ENCODE results near the gene GMPR.

Gene GMPR

DNA sequence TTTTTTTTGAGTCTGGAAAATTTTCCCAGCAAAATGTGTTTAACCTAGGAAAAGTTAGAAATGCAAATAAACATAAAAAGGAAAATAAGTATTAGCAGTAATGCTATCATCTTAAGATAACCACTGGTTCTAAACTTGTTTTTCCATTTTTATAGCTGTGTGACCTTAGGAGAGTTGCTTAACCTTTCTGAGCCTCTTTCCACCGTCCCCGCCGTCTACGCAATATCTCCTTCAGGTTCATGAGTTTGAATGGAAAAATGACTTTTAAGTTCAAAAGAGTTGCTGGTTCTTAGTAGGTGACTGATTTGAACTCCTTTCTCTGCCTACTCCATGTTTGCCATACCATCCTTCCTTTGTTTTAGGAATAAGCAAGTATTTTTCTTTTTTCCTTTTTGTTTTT, 44.0 kb downstream of the GMPR start:
- Histone ChIP-seq H3K9ac (ENCODE audit: low read depth in 1 of 2, low read length in 2 of 2) (no peak overlapping the region), H3K27me3 (ENCODE audit: control insufficient read depth in 1 of 2, insufficient read depth in 2 of 2, low read length in 2 of 2) (no peaks in the 10 kb centered on the region), H3K36me3 (ENCODE audit: control insufficient read depth in 1 of 2, insufficient read depth in 2 of 2, low read length in 2 of 2) (no peaks in the 10 kb centered on the region), H3K27ac (ENCODE audit: low read depth, low read length) (no peak overlapping the region), H3K4me1 (ENCODE audit: control insufficient read depth in 1 of 2, insufficient read depth in 2 of 2, low read length in 2 of 2) (peaks cover 11 to 12% of the 10 kb centered on the region in 2 donors), H3K4me3 (ENCODE audit: low read depth in 1 of 2, low read length in 2 of 2) (no peak overlapping the region), H3K9me3 (ENCODE audit: control insufficient read depth in 1 of 2, low read length in 2 of 2) (no peaks in the 10 kb centered on the region)

DNA sequence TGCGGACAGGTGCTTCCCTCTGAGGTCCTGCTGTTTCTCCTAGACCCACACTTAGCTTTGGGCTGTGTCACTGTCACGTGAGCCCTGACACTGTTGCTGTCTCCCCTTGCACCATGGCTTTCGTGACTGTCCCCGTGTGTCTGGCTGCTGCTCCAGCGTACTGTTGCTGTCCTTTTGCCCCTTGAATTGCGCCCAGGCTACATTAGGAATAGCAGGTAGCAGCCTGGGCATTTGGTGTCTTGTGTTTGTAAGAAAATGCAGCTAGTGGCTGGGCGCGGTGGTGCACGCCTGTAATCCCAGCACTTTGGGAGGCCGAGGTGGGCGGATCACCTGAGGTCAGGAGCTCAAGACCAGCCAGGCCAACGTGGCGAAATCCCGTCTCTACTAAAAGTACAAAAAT, 46.1 kb downstream of the GMPR start:
- Histone ChIP-seq H3K9ac (ENCODE audit: low read depth in 1 of 2, low read length in 2 of 2) (no peak overlapping the region), H3K36me3 (ENCODE audit: control insufficient read depth in 1 of 2, insufficient read depth in 2 of 2, low read length in 2 of 2) (no peaks in the 10 kb centered on the region), H3K27me3 (ENCODE audit: control insufficient read depth in 1 of 2, insufficient read depth in 2 of 2, low read length in 2 of 2) (no peaks in the 10 kb centered on the region)

DNA sequence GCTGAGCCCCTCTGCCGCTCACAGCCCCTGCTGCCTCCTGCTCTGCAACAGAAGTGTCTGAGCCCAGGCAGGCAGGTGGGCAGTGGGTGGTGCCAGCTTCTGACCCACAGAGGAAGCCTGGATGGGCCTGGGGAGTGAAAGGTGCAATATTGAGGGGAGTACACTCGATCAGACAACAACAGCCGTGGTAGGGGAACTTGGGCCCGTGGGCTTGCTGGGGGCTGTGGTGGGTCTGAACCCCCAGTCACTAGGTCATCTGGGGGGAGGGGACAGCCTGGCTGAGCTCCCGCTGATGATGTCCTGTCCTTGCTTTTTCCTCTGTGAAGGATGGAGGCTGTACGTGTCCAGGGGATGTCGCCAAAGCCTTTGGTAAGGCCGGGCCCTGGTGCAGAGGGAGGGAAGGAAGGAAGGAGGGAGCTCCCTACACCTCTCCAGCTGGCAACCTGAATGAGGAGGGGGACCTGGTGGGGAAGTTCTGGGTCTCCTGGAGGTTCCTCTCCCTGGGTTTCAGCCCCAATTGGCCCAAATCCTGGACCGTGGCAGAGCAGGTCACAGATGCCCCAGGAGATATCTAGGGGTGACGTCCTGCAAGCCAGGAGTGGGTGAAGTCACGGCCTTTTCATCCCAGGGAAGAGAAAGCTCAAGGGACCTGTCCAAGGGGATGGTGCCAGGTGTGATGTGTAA, 47.2 kb downstream of the GMPR start:
- H3K4me1 ChIP-seq (ENCODE audit: control insufficient read depth in 1 of 2, insufficient read depth in 2 of 2, low read length in 2 of 2), result no peaks in the 10 kb centered on the region
- no peaks in the 10 kb centered on the region for H3K9me3 ChIP-seq (ENCODE audit: control insufficient read depth in 1 of 2, low read length in 2 of 2)
- no peaks in the 10 kb centered on the region for H3K36me3 ChIP-seq (ENCODE audit: control insufficient read depth in 1 of 2, insufficient read depth in 2 of 2, low read length in 2 of 2)
- no peaks in the 10 kb centered on the region for H3K27me3 ChIP-seq (ENCODE audit: control insufficient read depth in 1 of 2, insufficient read depth in 2 of 2, low read length in 2 of 2)
- no peak overlapping the region for H3K4me3 ChIP-seq (ENCODE audit: low read depth in 1 of 2, low read length in 2 of 2)
- H3K27ac ChIP-seq (ENCODE audit: low read depth, low read length), result no peak overlapping the region
- H3K9ac ChIP-seq (ENCODE audit: low read depth in 1 of 2, low read length in 2 of 2), result no peak overlapping the region

More for the DNA sequence above, 46.1 kb downstream of the GMPR start:
- H3K27ac ChIP-seq (ENCODE audit: low read depth, low read length), result no peak overlapping the region
- no peak overlapping the region for H3K4me3 ChIP-seq (ENCODE audit: low read depth in 1 of 2, low read length in 2 of 2)
- no peaks in the 10 kb centered on the region for H3K4me1 ChIP-seq (ENCODE audit: control insufficient read depth in 1 of 2, insufficient read depth in 2 of 2, low read length in 2 of 2)
- H3K9me3 ChIP-seq (ENCODE audit: control insufficient read depth in 1 of 2, low read length in 2 of 2), result no peaks in the 10 kb centered on the region

DNA sequence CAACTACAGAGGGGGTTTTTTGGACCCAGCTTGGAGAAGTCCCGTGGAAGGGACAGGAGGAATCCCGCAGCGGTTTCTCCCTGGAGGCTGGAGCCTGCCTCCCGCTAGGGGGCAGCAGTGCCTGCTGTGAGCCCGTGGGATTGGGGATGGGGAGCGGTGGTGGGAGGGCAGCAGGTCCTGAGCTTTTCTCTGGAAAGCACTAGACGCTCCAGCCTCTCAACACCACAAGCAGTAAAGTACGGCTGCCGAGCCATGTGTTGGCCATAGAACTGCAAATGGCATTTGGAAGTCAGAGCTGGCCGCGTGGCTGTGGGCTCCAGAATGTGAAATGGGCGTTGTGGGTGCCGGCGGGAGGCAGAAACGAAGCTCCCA, 47.8 kb downstream of the GMPR start:
- Histone ChIP-seq H3K9me3 (ENCODE audit: control insufficient read depth in 1 of 2, low read length in 2 of 2) (no peaks in the 10 kb centered on the region), H3K9ac (ENCODE audit: low read depth in 1 of 2, low read length in 2 of 2) (no peak overlapping the region), H3K4me3 (ENCODE audit: low read depth in 1 of 2, low read length in 2 of 2) (no peak overlapping the region), H3K4me1 (ENCODE audit: control insufficient read depth in 1 of 2, insufficient read depth in 2 of 2, low read length in 2 of 2) (no peaks in the 10 kb centered on the region), H3K36me3 (ENCODE audit: control insufficient read depth in 1 of 2, insufficient read depth in 2 of 2, low read length in 2 of 2) (no peaks in the 10 kb centered on the region), H3K27ac (ENCODE audit: low read depth, low read length) (no peak overlapping the region), H3K27me3 (ENCODE audit: control insufficient read depth in 1 of 2, insufficient read depth in 2 of 2, low read length in 2 of 2) (no peaks in the 10 kb centered on the region)

DNA sequence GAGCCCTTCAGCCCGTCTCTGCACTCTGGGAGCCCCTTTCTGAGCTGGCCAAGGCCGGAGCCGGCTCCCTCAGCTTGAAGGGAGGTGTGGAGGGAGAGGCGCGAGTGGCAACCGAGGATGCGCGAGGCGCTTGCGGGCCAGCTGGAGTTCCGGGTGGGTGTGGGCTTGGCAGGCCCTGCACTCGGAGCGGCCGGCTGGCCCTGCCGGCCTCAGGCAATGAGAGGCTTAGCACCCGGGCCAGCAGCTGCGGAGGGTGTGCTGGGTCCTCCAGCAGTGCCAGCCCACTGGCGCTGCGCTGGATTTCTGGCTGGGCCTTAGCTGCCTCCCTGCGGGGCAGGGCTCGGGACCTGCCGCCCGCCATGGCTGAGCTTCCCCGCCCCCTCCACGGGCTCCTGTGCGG, 49.8 kb downstream of the GMPR start:
- H3K4me1 ChIP-seq (ENCODE audit: control insufficient read depth in 1 of 2, insufficient read depth in 2 of 2, low read length in 2 of 2), result no peaks in the 10 kb centered on the region
- H3K9me3 ChIP-seq (ENCODE audit: control insufficient read depth in 1 of 2, low read length in 2 of 2), result no peaks in the 10 kb centered on the region
- H3K4me3 ChIP-seq (ENCODE audit: low read depth in 1 of 2, low read length in 2 of 2), result no peak overlapping the region
- H3K36me3 ChIP-seq (ENCODE audit: control insufficient read depth in 1 of 2, insufficient read depth in 2 of 2, low read length in 2 of 2), result no peaks in the 10 kb centered on the region
- no peak overlapping the region for H3K27ac ChIP-seq (ENCODE audit: low read depth, low read length)
- no peaks in the 10 kb centered on the region for H3K27me3 ChIP-seq (ENCODE audit: control insufficient read depth in 1 of 2, insufficient read depth in 2 of 2, low read length in 2 of 2)
- H3K9ac ChIP-seq (ENCODE audit: low read depth in 1 of 2, low read length in 2 of 2), result no peak overlapping the region

DNA sequence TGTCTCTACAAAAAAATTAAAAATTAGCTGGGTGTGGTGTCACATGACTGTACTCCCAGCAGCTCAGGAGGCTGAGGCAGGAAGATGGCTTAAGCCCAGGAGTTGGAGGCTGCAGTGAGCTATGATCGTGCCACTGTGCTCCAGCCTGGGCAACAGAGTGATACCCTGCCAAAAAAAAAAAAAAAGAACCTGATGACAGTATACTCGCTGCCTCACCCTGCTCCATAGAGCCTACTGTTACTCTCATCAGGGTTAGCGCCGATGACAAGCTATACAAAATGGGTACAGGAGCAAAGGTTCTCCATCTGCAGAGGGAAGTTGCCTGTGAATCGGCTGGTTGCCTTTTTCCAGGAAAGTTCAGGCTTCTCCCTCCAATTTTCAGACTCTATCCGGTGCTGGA, 53.4 kb downstream of the GMPR start:
- H3K27ac ChIP-seq (ENCODE audit: low read depth, low read length), result no peak overlapping the region

DNA sequence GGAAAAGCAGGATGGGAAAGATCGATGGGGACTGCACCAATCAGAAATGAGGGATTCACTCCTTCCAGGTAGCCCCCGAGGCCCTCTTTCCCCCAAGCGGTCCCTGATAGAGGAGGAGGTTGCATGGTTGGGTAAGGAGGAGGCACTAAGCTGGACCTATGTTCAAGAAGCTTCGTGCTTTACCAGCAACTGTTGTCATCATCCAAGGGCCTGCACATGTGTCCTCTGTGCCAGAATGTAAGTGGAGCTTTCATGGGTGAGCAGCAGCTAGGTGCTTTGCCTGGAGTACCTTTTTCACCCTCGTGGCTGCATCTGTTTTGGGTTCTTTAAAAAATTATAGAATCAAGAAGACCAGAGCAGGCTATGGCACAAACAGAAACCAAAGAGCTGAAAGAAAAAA, 54.0 kb downstream of the GMPR start:
- Histone ChIP-seq H3K27me3 (ENCODE audit: control insufficient read depth in 1 of 2, insufficient read depth in 2 of 2, low read length in 2 of 2) (no peaks in the 10 kb centered on the region), H3K36me3 (ENCODE audit: control insufficient read depth in 1 of 2, insufficient read depth in 2 of 2, low read length in 2 of 2) (no peaks in the 10 kb centered on the region), H3K27ac (ENCODE audit: low read depth, low read length) (no peak overlapping the region), H3K9ac (ENCODE audit: low read depth in 1 of 2, low read length in 2 of 2) (no peak overlapping the region), H3K9me3 (ENCODE audit: control insufficient read depth in 1 of 2, low read length in 2 of 2) (no peaks in the 10 kb centered on the region), H3K4me3 (ENCODE audit: low read depth in 1 of 2, low read length in 2 of 2) (no peak overlapping the region), H3K4me1 (ENCODE audit: control insufficient read depth in 1 of 2, insufficient read depth in 2 of 2, low read length in 2 of 2) (no peaks in the 10 kb centered on the region)

More for the DNA sequence above, 53.4 kb downstream of the GMPR start:
- H3K9ac ChIP-seq (ENCODE audit: low read depth in 1 of 2, low read length in 2 of 2), result no peak overlapping the region
- no peaks in the 10 kb centered on the region for H3K4me1 ChIP-seq (ENCODE audit: control insufficient read depth in 1 of 2, insufficient read depth in 2 of 2, low read length in 2 of 2)
- no peaks in the 10 kb centered on the region for H3K9me3 ChIP-seq (ENCODE audit: control insufficient read depth in 1 of 2, low read length in 2 of 2)
- H3K4me3 ChIP-seq (ENCODE audit: low read depth in 1 of 2, low read length in 2 of 2), result no peak overlapping the region
- H3K36me3 ChIP-seq (ENCODE audit: control insufficient read depth in 1 of 2, insufficient read depth in 2 of 2, low read length in 2 of 2), result no peaks in the 10 kb centered on the region
- no peaks in the 10 kb centered on the region for H3K27me3 ChIP-seq (ENCODE audit: control insufficient read depth in 1 of 2, insufficient read depth in 2 of 2, low read length in 2 of 2)

DNA sequence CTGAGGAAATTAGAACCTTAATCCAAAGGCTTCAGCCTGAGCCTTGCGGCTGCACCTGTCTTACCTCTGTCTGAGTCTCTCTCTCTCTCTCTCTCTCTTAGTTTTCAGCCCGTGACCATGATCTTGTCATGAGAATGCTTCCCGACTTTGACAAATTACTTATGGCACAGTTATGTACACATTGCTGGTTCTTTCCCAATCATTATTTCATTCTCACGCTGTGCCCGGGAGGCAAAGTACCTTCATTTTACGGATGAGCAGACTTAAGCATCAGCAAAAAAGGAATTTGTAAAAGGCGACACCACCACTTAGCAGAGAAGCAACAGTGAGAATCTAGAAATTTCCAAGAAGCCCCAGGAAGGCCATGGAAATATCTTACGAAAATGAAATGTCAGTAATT, 54.6 kb downstream of the GMPR start:
- no peak overlapping the region for H3K9ac ChIP-seq (ENCODE audit: low read depth in 1 of 2, low read length in 2 of 2)
- no peaks in the 10 kb centered on the region for H3K9me3 ChIP-seq (ENCODE audit: control insufficient read depth in 1 of 2, low read length in 2 of 2)
- H3K27ac ChIP-seq (ENCODE audit: low read depth, low read length), result no peak overlapping the region
- H3K4me1 ChIP-seq (ENCODE audit: control insufficient read depth in 1 of 2, insufficient read depth in 2 of 2, low read length in 2 of 2), result no peaks in the 10 kb centered on the region
- no peak overlapping the region for H3K4me3 ChIP-seq (ENCODE audit: low read depth in 1 of 2, low read length in 2 of 2)
- H3K27me3 ChIP-seq (ENCODE audit: control insufficient read depth in 1 of 2, insufficient read depth in 2 of 2, low read length in 2 of 2), result no peaks in the 10 kb centered on the region
- H3K36me3 ChIP-seq (ENCODE audit: control insufficient read depth in 1 of 2, insufficient read depth in 2 of 2, low read length in 2 of 2), result no peaks in the 10 kb centered on the region

DNA sequence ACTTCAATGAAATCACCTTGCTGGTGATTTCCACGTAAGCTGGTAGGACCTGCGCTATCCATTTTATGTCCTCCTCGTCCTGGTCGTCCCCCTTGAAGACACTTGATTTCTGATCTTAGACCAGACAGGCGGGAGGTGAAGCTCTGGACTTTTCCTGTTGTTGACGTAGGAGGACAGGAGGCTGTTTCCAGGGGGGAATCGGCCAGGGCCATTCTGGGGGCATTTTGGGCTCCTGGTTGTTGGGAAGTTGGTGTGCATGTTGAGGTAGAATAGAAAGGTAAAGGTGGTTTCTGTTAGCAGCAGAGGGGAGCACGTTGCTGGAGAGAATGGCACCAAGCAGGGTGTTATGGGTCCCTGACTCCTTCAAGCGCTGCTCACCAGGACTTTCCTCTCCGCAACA, 56.0 kb downstream of the GMPR start:
- H3K4me3 ChIP-seq (ENCODE audit: low read depth in 1 of 2, low read length in 2 of 2), result no peak overlapping the region
- no peak overlapping the region for H3K27ac ChIP-seq (ENCODE audit: low read depth, low read length)
- no peaks in the 10 kb centered on the region for H3K4me1 ChIP-seq (ENCODE audit: control insufficient read depth in 1 of 2, insufficient read depth in 2 of 2, low read length in 2 of 2)
- no peaks in the 10 kb centered on the region for H3K27me3 ChIP-seq (ENCODE audit: control insufficient read depth in 1 of 2, insufficient read depth in 2 of 2, low read length in 2 of 2)
- no peaks in the 10 kb centered on the region for H3K9me3 ChIP-seq (ENCODE audit: control insufficient read depth in 1 of 2, low read length in 2 of 2)
- no peak overlapping the region for H3K9ac ChIP-seq (ENCODE audit: low read depth in 1 of 2, low read length in 2 of 2)
- H3K36me3 ChIP-seq (ENCODE audit: control insufficient read depth in 1 of 2, insufficient read depth in 2 of 2, low read length in 2 of 2), result no peaks in the 10 kb centered on the region

DNA sequence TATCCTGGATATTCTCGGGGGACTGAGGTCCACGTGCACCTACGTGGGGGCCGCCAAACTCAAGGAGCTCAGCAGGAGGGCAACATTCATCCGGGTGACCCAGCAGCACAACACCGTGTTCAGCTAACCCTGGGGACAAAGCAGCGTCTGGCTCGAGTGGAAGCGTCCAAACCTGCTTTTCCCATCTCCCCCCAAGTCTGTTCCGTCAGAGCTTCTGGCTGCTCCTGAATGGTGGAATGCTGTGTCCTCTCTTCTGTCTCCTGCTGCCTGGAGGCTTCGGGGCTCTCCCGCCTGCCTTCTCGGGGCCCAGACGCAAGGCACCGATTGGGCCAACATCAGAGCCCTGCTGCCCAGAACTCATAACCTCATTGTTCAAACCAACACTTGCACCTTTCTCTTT, 56.7 kb downstream of the GMPR start:
- Histone ChIP-seq H3K9me3 (ENCODE audit: control insufficient read depth in 1 of 2, low read length in 2 of 2) (no peaks in the 10 kb centered on the region), H3K4me1 (ENCODE audit: control insufficient read depth in 1 of 2, insufficient read depth in 2 of 2, low read length in 2 of 2) (no peaks in the 10 kb centered on the region), H3K4me3 (ENCODE audit: low read depth in 1 of 2, low read length in 2 of 2) (no peak overlapping the region), H3K27ac (ENCODE audit: low read depth, low read length) (no peak overlapping the region), H3K27me3 (ENCODE audit: control insufficient read depth in 1 of 2, insufficient read depth in 2 of 2, low read length in 2 of 2) (no peaks in the 10 kb centered on the region), H3K9ac (ENCODE audit: low read depth in 1 of 2, low read length in 2 of 2) (no peak overlapping the region), H3K36me3 (ENCODE audit: control insufficient read depth in 1 of 2, insufficient read depth in 2 of 2, low read length in 2 of 2) (peaks cover 0 to 6% of the 10 kb centered on the region in 2 donors)

DNA sequence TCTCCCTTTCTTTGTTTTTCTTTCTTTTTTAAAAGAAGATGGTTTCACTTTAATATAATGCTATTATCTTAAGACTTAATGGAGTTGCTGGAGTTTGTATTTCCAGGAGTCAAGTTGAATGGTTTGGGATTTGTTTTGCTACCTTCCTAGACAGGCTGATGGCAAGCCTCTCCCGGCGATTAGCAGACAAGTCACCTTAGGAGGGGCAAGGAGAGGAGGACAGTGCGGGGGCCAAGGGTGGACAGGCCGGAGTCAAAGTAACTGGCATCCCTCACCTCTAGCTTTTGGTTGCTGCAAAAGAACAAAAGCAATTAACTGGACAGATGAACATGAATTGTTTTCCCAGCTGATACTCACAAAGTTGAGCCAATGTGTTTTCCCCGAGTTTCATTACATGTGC, 57.1 kb downstream of the GMPR start:
- Histone ChIP-seq H3K27me3 (ENCODE audit: control insufficient read depth in 1 of 2, insufficient read depth in 2 of 2, low read length in 2 of 2) (no peaks in the 10 kb centered on the region), H3K36me3 (ENCODE audit: control insufficient read depth in 1 of 2, insufficient read depth in 2 of 2, low read length in 2 of 2) (peaks cover 0 to 7% of the 10 kb centered on the region in 2 donors), H3K9me3 (ENCODE audit: control insufficient read depth in 1 of 2, low read length in 2 of 2) (no peaks in the 10 kb centered on the region), H3K4me3 (ENCODE audit: low read depth in 1 of 2, low read length in 2 of 2) (no peak overlapping the region), H3K4me1 (ENCODE audit: control insufficient read depth in 1 of 2, insufficient read depth in 2 of 2, low read length in 2 of 2) (no peaks in the 10 kb centered on the region), H3K9ac (ENCODE audit: low read depth in 1 of 2, low read length in 2 of 2) (no peak overlapping the region), H3K27ac (ENCODE audit: low read depth, low read length) (no peak overlapping the region)

All from duodenal mucosa (tissue), 2 donors.